AG04449 (cell line): ENCODE measurements around the gene SHCBP1L.
"Not testable (repeated sequence)": the region's sequence is repeated elsewhere in the genome, so short reads cannot be mapped to it uniquely, and the experiment has no call there.

Source experiments
- CTCF ChIA-PET: fragments of 350-600 bp; formaldehyde crosslinking; extraction: SDS; loops from one replicate; lab custom pipeline; 2021; ENCODE audit warnings: antibody characterized with exemption; lab: Yijun Ruan, JAX
- POLR2A ChIA-PET: fragments of 400-600, 350-600 bp; formaldehyde crosslinking; extraction: SDS; loops from one replicate; lab custom pipeline; 2020; ENCODE audit warnings: antibody characterized with exemption, inconsistent platforms; lab: Yijun Ruan, JAX
- DNase-seq: peaks from one replicate; pipeline ENCODE4 v3.0.0-alpha.2; 2010; ENCODE audit warnings: low read depth, low spot score
- H3K4me3 ChIP-seq: 2 replicates; pipeline ENCODE4 v1.5.1; 2011; ENCODE audit warnings: low read depth, mild to moderate bottlenecking, control low read depth, low read length
- TF ChIP-seq, protein P1 (sequence below): IDR thresholded peaks from one replicate; pipeline ENCODE4 v1.5.1; 2011; ENCODE audit warnings: mild to moderate bottlenecking, moderate library complexity, low read length, control low read depth, inconsistent platforms; ENCODE audit not compliant: insufficient read depth; ENCODE audit errors: missing control alignments

Gene SHCBP1L

DNA sequence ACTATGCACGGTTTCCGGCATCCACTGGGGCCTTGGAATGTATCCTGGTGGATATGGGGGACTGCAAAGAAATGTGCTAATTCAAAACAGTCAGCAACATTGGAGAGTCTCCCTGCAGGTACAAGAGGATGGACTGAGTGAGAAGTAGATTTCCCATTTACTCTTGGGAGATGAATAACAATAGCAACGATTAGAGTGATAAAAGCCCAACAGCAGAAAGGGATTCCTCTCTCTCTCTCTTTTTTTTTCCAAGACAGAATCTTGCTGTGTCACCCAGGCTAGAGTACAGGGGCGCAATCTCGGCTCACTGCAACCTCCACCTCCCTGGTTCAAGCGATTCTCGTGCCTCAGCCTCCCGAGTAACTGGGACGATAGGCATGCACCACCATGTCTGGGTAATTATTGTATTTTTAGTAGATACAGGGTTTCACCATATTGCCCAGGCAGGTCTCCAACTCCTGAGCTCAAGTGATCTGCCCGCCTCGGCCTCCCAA lies 5.0 kb upstream of the SHCBP1L start:
- no peak for DNase-seq
- H3K4me3 ChIP-seq: no peak overlapping the region
- CTCF ChIA-PET: interaction anchor here (1.4 kb wide), 1 partner anchor 267 kb away, joined by 3 read pairs; no protein-coding TSS in a partner anchor
- TF ChIP-seq, protein P1, sequence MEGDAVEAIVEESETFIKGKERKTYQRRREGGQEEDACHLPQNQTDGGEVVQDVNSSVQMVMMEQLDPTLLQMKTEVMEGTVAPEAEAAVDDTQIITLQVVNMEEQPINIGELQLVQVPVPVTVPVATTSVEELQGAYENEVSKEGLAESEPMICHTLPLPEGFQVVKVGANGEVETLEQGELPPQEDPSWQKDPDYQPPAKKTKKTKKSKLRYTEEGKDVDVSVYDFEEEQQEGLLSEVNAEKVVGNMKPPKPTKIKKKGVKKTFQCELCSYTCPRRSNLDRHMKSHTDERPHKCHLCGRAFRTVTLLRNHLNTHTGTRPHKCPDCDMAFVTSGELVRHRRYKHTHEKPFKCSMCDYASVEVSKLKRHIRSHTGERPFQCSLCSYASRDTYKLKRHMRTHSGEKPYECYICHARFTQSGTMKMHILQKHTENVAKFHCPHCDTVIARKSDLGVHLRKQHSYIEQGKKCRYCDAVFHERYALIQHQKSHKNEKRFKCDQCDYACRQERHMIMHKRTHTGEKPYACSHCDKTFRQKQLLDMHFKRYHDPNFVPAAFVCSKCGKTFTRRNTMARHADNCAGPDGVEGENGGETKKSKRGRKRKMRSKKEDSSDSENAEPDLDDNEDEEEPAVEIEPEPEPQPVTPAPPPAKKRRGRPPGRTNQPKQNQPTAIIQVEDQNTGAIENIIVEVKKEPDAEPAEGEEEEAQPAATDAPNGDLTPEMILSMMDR: no peak
- POLR2A ChIA-PET: no interaction called here

DNA sequence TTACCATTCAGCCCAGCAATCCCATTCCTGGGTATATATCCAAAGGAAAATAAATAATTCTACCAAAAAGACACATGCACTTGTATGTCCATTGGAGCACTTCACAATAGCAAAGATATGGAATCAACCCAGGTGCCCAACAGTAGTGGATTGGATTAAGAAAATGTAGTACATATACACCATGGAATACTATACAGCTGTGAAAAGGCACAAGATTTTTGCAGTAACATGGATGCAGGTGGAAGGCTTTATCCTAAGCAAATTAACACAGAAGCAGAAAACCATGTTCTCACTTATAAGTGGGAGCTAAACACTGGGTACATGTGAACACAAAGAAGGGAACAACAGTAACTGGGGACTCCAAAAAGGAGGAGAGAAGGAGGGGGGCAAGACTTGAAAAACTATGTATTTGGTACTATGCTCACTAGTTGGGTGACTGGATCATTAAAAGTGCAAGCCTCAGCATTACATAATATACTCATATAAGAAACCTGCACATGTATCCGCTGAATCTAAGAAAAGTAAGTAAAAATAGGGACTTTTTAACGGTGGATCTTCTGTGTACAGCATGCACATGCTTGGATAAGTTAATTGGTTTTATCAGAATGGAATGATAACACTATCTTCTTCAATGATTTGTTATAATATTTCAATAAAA lies 3.9 kb upstream of the SHCBP1L start:
- no peak for DNase-seq
- POLR2A ChIA-PET: interaction anchor here (1.4 kb wide), 1 partner anchor 315 kb away, joined by 3 read pairs; no protein-coding TSS in a partner anchor
- TF ChIP-seq, protein P1: no peak
- CTCF ChIA-PET: interaction anchor here (1.9 to 2.5 kb wide), 3 partner anchors 271 to 325 kb away, joined by 5 to 9 read pairs (median 6); no protein-coding TSS in a partner anchor
- no peak overlapping the region for H3K4me3 ChIP-seq

DNA sequence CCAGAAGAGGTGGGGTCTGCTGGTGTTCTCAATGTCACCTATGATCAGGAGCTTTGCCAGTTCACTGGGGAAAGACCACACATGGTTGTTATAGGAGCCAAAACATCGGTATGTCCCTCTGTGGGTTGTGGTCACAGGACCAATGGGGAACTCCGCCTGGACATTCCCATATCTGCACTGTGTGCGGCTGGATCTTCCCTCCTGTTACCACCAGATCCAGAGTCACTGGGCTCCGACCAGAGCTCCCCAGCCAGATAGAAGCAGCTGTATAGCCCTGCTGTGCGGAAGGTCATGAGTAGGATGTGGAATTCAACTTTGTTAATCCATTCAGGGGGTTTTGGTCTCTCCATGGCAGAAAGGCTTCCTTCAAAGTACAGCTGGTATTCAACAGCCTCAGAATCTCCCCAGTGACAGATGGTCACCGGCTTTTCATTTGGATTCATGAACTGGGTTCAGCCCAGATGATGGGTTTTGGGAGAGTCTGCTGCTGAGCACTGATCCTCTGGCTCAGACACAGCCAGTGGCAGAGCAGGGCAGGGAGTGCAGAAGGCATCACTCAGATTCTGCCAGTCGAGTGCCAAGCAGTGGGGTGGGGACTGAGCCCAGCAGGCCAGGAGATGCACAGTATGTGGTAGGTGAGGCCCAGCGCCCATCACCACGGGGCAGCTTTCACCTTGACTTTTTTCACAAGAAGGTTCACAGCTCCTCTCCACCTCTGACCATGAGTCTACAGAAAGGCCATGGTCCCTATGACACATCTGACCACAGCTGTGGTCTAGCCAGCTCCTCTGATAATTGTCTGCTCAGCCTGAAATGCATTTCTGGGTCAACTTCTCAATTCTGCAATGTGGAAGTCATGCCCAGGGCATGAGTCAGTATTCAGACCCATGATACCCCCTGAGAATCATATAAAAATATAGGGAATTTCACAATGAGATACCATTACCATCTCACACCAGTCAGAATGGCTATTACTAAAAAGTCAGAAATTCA lies 2.9 kb upstream of the SHCBP1L start:
- H3K4me3 ChIP-seq: no peak overlapping the region
- peak; percentile 89 for DNase-seq
- ChIA-PET POLR2A (interaction anchor here (1.4 kb wide), 1 partner anchor 316 kb away, joined by 3 read pairs; no protein-coding TSS in a partner anchor), CTCF (interaction anchor here (0.8 to 2.5 kb wide), 6 partner anchors 18 to 326 kb away, joined by 3 to 9 read pairs (median 4); no protein-coding TSS in a partner anchor)
- TF ChIP-seq, protein P1: no peak

DNA sequence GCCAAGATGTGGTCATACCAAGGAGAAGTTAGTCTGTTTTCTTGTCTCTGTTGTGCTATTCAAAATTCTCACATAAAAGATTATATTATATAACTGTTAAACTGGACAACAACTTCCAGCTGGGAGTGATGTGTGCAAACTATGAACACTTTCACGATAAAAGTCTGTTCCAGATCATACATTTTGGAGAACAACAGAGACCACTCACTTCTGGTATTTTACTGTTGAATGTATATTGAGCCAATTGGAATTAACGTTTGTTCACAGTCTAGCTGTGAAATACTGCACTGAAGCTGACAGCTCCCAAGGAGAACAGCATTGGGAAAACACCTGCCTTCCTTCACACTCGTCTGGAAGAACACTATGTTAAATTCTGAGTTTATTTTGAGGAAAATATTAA lies 860 bp upstream of the SHCBP1L start:
- CTCF ChIA-PET: no interaction called here
- DNase-seq: no peak
- H3K4me3 ChIP-seq: no peak overlapping the region
- POLR2A ChIA-PET: no interaction called here
- TF ChIP-seq, protein P1: no peak

DNA sequence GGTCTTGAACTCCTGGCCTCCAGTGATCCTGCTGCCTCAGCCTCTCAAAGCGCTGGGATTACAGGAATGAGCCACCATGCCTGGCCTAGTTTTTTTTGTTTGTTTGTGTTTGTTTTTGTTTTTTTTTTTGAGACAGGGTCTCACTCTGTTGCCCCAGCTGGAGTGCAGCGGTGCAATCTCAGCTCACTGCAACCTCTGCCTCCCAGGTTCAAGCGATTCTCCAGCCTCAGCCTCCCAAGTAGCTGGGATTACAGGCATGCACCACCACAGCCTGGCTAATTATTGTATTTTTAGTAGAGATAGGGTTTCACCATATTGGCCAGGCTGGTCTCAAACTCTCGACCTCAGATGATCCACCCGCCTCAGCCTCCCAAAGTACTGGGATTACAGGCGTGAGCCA lies 9.6 kb downstream of the SHCBP1L start:
- CTCF ChIA-PET, POLR2A ChIA-PET, H3K4me3 ChIP-seq, DNase-seq: not testable (repeated sequence)

DNA sequence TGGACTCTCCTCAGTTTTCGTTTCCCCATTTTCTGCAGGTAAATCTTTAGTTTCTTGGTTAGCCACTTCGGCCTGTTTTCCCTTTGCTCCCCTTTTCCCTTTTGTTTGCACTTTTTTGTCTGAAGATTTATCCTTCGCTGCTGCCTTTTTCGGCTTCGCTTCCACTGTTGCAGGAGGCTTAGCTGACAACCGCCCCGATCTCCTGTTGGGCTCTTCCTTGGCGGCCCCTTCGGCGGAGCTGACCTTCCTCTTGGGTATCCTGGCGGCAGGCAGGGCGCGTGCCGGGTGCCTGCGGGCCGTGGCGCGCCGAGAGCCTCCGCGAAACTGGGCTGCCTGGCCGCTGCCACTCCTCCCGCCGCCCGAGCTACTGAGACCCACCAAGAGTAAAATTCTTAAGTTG lies 10.8 kb downstream of the SHCBP1L start:
- peak overlapping the region; percentile 12; the same call in 1 of the 2 replicates for H3K4me3 ChIP-seq
- DNase-seq, CTCF ChIA-PET, POLR2A ChIA-PET: not testable (repeated sequence)

DNA sequence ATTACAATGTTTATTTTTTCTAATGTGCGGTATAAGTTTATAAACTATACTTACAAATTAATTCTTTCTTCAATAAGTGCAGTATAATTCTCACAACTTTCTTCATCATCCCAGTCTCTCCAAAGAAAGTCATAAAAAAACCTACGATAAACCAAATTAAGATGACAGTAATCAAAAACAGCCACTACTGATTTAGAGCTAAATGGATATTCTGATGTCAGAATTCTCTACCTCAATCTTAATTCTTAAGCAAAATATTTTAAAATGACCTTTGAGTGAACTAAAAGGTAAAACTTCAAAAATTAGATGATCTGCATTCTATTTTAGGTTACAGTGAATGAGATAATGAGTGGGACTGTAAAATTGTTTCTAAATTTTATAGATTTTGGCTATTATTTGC lies 13.6 kb downstream of the SHCBP1L start:
- no peak overlapping the region for H3K4me3 ChIP-seq
- ChIA-PET CTCF (no interaction called here), POLR2A (no interaction called here)
- TF ChIP-seq, protein P1: no peak
- DNase-seq: no peak
